Midbrain (tissue), 1 donor: Measurements from ENCODE around the gene CSF3.
A peak's percentile ranks its signal among the peaks of the same experiment; 100 is the strongest.

Experiments
- DNase-seq: peaks from one replicate; lab custom pipeline; 2025; lab: John Stamatoyannopoulos, UW

CSF3 gene

GRCh38 chr17:40024901-40025300, 9.7 kb downstream of the CSF3 start:
- DNase-seq = no peak

GRCh38 chr17:40025559-40025958, 10.3 kb downstream of the CSF3 start:
- DNase-seq = no peak

GRCh38 chr17:40025991-40026815, 11.0 kb downstream of the CSF3 start:
- no peak for DNase-seq

- DNase-seq = peak; percentile 78
Observed at GRCh38 chr17:40026816-40027613, 11.8 kb downstream of the CSF3 start.

GRCh38 chr17:40027614-40028012, 12.4 kb downstream of the CSF3 start:
- no peak for DNase-seq

GRCh38 chr17:40028595-40028994, 13.4 kb downstream of the CSF3 start:
- DNase-seq = no peak

GRCh38 chr17:40031706-40032105, 16.5 kb downstream of the CSF3 start:
- no peak for DNase-seq

- DNase-seq = no peak
Observed at GRCh38 chr17:40032322-40033320, 17.4 kb downstream of the CSF3 start.

GRCh38 chr17:40033339-40033738, 18.1 kb downstream of the CSF3 start:
- no peak for DNase-seq

- DNase-seq = no peak
Observed at GRCh38 chr17:40034426-40035161, 19.4 kb downstream of the CSF3 start.

- peak; percentile 28 for DNase-seq
Observed at GRCh38 chr17:40035162-40035559, 19.9 kb downstream of the CSF3 start.

GRCh38 chr17:40038882-40039513, 23.8 kb downstream of the CSF3 start:
- DNase-seq = peak; percentile 28

- no peak for DNase-seq
Observed at GRCh38 chr17:40041196-40041595, 26.0 kb downstream of the CSF3 start.

- DNase-seq = no peak
Observed at GRCh38 chr17:40056379-40057015, 41.3 kb downstream of the CSF3 start.

GRCh38 chr17:40058186-40058784, 43.0 kb downstream of the CSF3 start:
- DNase-seq = no peak

- no peak for DNase-seq
Observed at GRCh38 chr17:40058865-40059264, 43.6 kb downstream of the CSF3 start.

- no peak for DNase-seq
Observed at GRCh38 chr17:40059729-40060475, 44.7 kb downstream of the CSF3 start.

- DNase-seq = no peak
Observed at GRCh38 chr17:40060887-40061608, 45.8 kb downstream of the CSF3 start.
